Endothelial cell of umbilical vein (primary cell): ENCODE measurements around the gene SMIM44. TPM values are rescaled to one million over a fixed set of nuclear protein-coding genes. Genes with fewer than 3 reads are reported as not detected.

ENCODE experiments used
- BruUV-seq: library from RNA; stranded (reverse); fragments of 400-500 nt; replicated peaks from 2 replicates; lab custom pipeline; 2021; lab: Mats Ljungman, UMichigan
- CTCF ChIA-PET: fragments of 300-600, 350-600 bp; sonication (Branson Sonifier 250); formaldehyde crosslinking; loops from one replicate; lab custom pipeline; 2021; ENCODE audit warnings: antibody characterized with exemption, inconsistent platforms; lab: Charles Lee
- POLR2A ChIA-PET: fragments of 300-600, 350-600 bp; sonication (Branson Sonifier 250); formaldehyde crosslinking; loops from one replicate; lab custom pipeline; 2021; ENCODE audit warnings: antibody characterized with exemption, inconsistent platforms; lab: Charles Lee
- DNase-seq: peaks from one replicate; pipeline ENCODE4 v3.0.0-alpha.2; 2011; ENCODE audit warnings: low read depth, low spot score
- FAIRE-seq: peaks from 2 replicates; lab custom pipeline; 2011; peaks lifted over from hg19 to GRCh38; lab: Jason Lieb, UNC
- H2AFZ ChIP-seq: 2 replicates; pipeline ENCODE4 v1.6.0; 2012; ENCODE audit warnings: low read depth, low read length, control low read depth, inconsistent platforms
- H3K27ac ChIP-seq: 2 replicates; pipeline ENCODE4 v1.5.1; 2011; ENCODE audit warnings: low read depth, mild to moderate bottlenecking, control low read depth, low read length, moderate library complexity; ENCODE audit not compliant: insufficient read depth
- H3K27me3 ChIP-seq, 2 experiments: 2 replicates each; pipeline versions ENCODE4 v1.6.0 to v1.6.1; 2011; ENCODE audit warnings: low read length in 2 of 2, mixed read lengths in 1 of 2; ENCODE audit not compliant: control insufficient read depth in 2 of 2, insufficient read depth in 2 of 2
- H3K36me3 ChIP-seq, 2 experiments: 2 replicates in 1 of 2; 3 replicates in 1 of 2; pipeline ENCODE4 v1.5.1; 2011; ENCODE audit warnings: low read length in 2 of 2, mild to moderate bottlenecking in 1 of 2, moderate library complexity in 1 of 2; ENCODE audit not compliant: control insufficient read depth in 2 of 2, insufficient read depth in 2 of 2; ENCODE audit errors: extremely low read depth in 1 of 2
- H3K4me1 ChIP-seq: 3 replicates; pipeline ENCODE4 v1.5.1; 2011; ENCODE audit warnings: mild to moderate bottlenecking, low read length; ENCODE audit not compliant: control insufficient read depth, insufficient read depth; ENCODE audit errors: extremely low read depth
- H3K4me2 ChIP-seq: 2 replicates; pipeline ENCODE4 v1.6.1; 2011; ENCODE audit warnings: low read length, control low read depth, mixed read lengths; ENCODE audit not compliant: insufficient read depth
- H3K4me3 ChIP-seq, 3 experiments: fragments of 200-600 bp in 1 of 3; sonication (generic), shearing (Covaris generic) in 1 of 3; replicated peaks in 1 of 3; 2 replicates each; pipeline ENCODE4 v1.5.1; 2011 to 2016; ENCODE audit warnings: control low read depth in 3 of 3, low read length in 3 of 3, mild to moderate bottlenecking in 2 of 3, inconsistent platforms in 1 of 3, low read depth in 1 of 3, moderate library complexity in 1 of 3; ENCODE audit not compliant: insufficient read depth in 1 of 3
- H3K79me2 ChIP-seq: 2 replicates; pipeline ENCODE4 v1.6.0; 2012; ENCODE audit warnings: low read length, inconsistent platforms; ENCODE audit not compliant: control insufficient read depth, insufficient read depth
- H3K9ac ChIP-seq: replicated peaks from 2 replicates; pipeline ENCODE3; 2011; ENCODE audit warnings: low read length, control low read depth; ENCODE audit not compliant: insufficient read depth; ENCODE audit errors: extremely low read depth
- H3K9me1 ChIP-seq: replicated peaks from 3 replicates; pipeline ENCODE4 v1.6.0; 2011; ENCODE audit warnings: mild to moderate bottlenecking, low read length; ENCODE audit not compliant: control insufficient read depth, insufficient read depth; ENCODE audit errors: extremely low read depth
- H3K9me3 ChIP-seq: replicated peaks from 2 replicates; pipeline ENCODE4 v1.5.1; 2012; ENCODE audit warnings: low read length, inconsistent platforms; ENCODE audit not compliant: control insufficient read depth, insufficient read depth
- H4K20me1 ChIP-seq: replicated peaks from 2 replicates; pipeline ENCODE3; 2011; ENCODE audit warnings: mild to moderate bottlenecking, low read length; ENCODE audit not compliant: control insufficient read depth, insufficient read depth; ENCODE audit errors: extremely low read depth
- EZH2 ChIP-seq: IDR thresholded peaks from 2 replicates; pipeline ENCODE4 v1.6.1; 2012; ENCODE audit warnings: borderline replicate concordance, low read depth, mild to moderate bottlenecking, moderate library complexity, low read length, inconsistent platforms; ENCODE audit not compliant: severe bottlenecking
- FOS ChIP-seq: IDR thresholded peaks from 2 replicates; pipeline ENCODE4 v1.6.1; 2011; ENCODE audit warnings: mild to moderate bottlenecking, low read length, moderate library complexity, borderline replicate concordance; ENCODE audit not compliant: insufficient read depth
- GATA2 ChIP-seq: IDR thresholded peaks from 2 replicates; pipeline ENCODE4 v1.7.0; 2011; ENCODE audit warnings: low read depth, mild to moderate bottlenecking, moderate library complexity, mixed read lengths, low read length; ENCODE audit not compliant: insufficient read length, insufficient read depth
- JUN ChIP-seq: IDR thresholded peaks from 2 replicates; pipeline ENCODE4 v1.6.1; 2011; ENCODE audit warnings: borderline replicate concordance, low read depth; ENCODE audit not compliant: insufficient read length, insufficient read depth
- MYC ChIP-seq: IDR thresholded peaks from one replicate; pipeline ENCODE4 v1.6.1; 2011; ENCODE audit warnings: mild to moderate bottlenecking, low read depth, low read length
- POLR2A ChIP-seq: IDR thresholded peaks from 2 replicates; pipeline ENCODE4 v1.6.1; 2012; ENCODE audit warnings: low read depth, mild to moderate bottlenecking, control low read depth, low read length
- POLR2AphosphoS5 ChIP-seq: IDR thresholded peaks from 2 replicates; pipeline ENCODE4 v1.6.1; 2012; ENCODE audit warnings: low read depth, mild to moderate bottlenecking, control low read depth, low read length, moderate library complexity; ENCODE audit not compliant: insufficient read depth
- dilution Hi-C: fragments of 300-500 bp; cut with MboI; formaldehyde crosslinking; loops from one replicate; pipeline ENCODE4 v1.15.0; 2019; ENCODE audit warnings: low sequenced_read_pairs; ENCODE audit not compliant: extremely low pct_ligation_motif_present
- intact Hi-C: fragments of 100-400 bp; cut with micrococcal nuclease; formaldehyde crosslinking; loops from one replicate; pipeline ENCODE4 v1.10.0; 2022
- polyA plus RNA-seq, 4 experiments: library from polyadenylated mRNA; depleted of rRNA in 3 of 4; stranded (reverse) in 3 of 4; unstranded in 1 of 4; fragments of >200 nt; gene quantifications; 2 replicates each; pipeline versions ENCODE4 v1.2.1 to v1.2.3, GENCODE V29; 2011 to 2012; ENCODE audit warnings: missing spikeins in 1 of 4
- total RNA-seq: library from RNA; stranded (reverse); gene quantifications from 2 replicates; pipeline ENCODE4 v1.2.3, GENCODE V29; 2021
- TF ChIP-seq, protein P1 (sequence below), 2 donors: IDR thresholded peaks; 1 replicate in 1 of 2; 2 replicates in 1 of 2; pipeline ENCODE4 v1.5.1; 2011; ENCODE audit warnings: low read length in 2 of 2, mild to moderate bottlenecking in 2 of 2, moderate library complexity in 2 of 2, control low read depth in 1 of 2, inconsistent platforms in 1 of 2, low read depth in 1 of 2; ENCODE audit not compliant: insufficient read depth in 1 of 2; ENCODE audit errors: extremely low read depth in 1 of 2
- TF ChIP-seq, protein P2 (sequence below): IDR thresholded peaks from 2 replicates; pipeline ENCODE4 v1.6.1; 2011; ENCODE audit not compliant: insufficient read depth, insufficient read length

SMIM44 gene
- total and polyA plus RNA-seq, 2 donors (not counting 3 experiments of a cell fraction or from before 2014, with no cell fraction given), result not detected

DNA sequence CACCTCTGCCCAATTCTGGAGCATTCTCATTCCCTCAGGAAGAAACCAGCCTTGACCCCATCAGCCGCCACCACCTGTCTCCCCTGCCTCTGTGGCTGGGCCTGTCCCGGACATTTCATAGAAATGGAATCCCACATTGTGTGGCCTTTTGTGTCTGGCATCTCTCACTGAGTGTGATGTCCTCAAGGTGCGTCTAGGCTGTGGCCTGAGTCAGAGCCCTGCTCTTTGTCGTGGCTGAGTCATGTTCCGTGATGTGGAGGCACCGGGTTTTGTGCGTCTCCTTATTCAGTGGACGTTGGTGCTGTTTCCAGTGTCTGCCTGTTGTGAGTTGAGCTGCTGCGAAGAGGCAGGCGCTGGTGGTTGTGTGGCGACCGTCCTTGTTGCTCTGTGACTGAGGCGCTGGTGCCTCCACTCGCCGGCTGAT, 26.3 kb upstream of the SMIM44 start:
- Histone ChIP-seq H3K4me1 (peaks cover 10% of the 10 kb centered on the region), H3K79me2 (peaks cover 84% of the 10 kb centered on the region), H3K4me3 (no peak overlapping the region), H3K36me3 (peaks cover 0 to 10% of the 10 kb centered on the region in 2 experiments), H3K9me1 (no peaks in the 10 kb centered on the region), H4K20me1 (no peaks in the 10 kb centered on the region), H3K9me3 (no peaks in the 10 kb centered on the region), H3K9ac (no peak overlapping the region), H3K27me3 (no peaks in the 10 kb centered on the region), H2AFZ (no peak overlapping the region), H3K27ac (peak overlapping the region; percentile 51), H3K4me2 (no peak overlapping the region)
- dilution Hi-C loops (no loop called here), intact Hi-C loops (no loop called here)
- no TSS peak for BruUV-seq
- POLR2A ChIA-PET, result no interaction called here
- DNase-seq (no peak), FAIRE-seq (peak; percentile 85)
- no peak for TF ChIP-seq FOS
- TF ChIP-seq POLR2A, result no peak
- TF ChIP-seq, protein P1, sequence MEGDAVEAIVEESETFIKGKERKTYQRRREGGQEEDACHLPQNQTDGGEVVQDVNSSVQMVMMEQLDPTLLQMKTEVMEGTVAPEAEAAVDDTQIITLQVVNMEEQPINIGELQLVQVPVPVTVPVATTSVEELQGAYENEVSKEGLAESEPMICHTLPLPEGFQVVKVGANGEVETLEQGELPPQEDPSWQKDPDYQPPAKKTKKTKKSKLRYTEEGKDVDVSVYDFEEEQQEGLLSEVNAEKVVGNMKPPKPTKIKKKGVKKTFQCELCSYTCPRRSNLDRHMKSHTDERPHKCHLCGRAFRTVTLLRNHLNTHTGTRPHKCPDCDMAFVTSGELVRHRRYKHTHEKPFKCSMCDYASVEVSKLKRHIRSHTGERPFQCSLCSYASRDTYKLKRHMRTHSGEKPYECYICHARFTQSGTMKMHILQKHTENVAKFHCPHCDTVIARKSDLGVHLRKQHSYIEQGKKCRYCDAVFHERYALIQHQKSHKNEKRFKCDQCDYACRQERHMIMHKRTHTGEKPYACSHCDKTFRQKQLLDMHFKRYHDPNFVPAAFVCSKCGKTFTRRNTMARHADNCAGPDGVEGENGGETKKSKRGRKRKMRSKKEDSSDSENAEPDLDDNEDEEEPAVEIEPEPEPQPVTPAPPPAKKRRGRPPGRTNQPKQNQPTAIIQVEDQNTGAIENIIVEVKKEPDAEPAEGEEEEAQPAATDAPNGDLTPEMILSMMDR (IDR thresholded peaks at IDR 0.05; ENCODE audit: extremely low read depth in 1 of 2, insufficient read depth in 1 of 2, low read depth in 1 of 2, low read length in 2 of 2), result no peak
- TF ChIP-seq GATA2, result no peak
- no peak for TF ChIP-seq EZH2
- no peak for TF ChIP-seq JUN
- TF ChIP-seq, protein P2, sequence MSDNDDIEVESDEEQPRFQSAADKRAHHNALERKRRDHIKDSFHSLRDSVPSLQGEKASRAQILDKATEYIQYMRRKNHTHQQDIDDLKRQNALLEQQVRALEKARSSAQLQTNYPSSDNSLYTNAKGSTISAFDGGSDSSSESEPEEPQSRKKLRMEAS, result no peak
- TF ChIP-seq POLR2AphosphoS5, result no peak
- TF ChIP-seq MYC, result no peak
- CTCF ChIA-PET, result no interaction called here
